Parathyroid adenoma (tissue), 2 donors: ENCODE data around the gene MPPED1.

Experiments used
- H2AFZ ChIP-seq: fragments of 300-600 bp; sonication (generic); one replicate; pipeline ENCODE4 v1.7.0; 2017; ENCODE audit warnings: antibody characterized with exemption, mild to moderate bottlenecking
- H3K27ac ChIP-seq: fragments of 300-600 bp; sonication (generic); one replicate; pipeline ENCODE4 v1.7.0; 2017
- H3K27me3 ChIP-seq: fragments of 300-600 bp; sonication (generic); one replicate; pipeline ENCODE4 v1.7.0; 2017; ENCODE audit warnings: low read length; ENCODE audit not compliant: control insufficient read depth, insufficient read depth
- H3K36me3 ChIP-seq: fragments of 300-600 bp; sonication (generic); one replicate; pipeline ENCODE4 v1.7.0; 2017; ENCODE audit warnings: low read length; ENCODE audit not compliant: control insufficient read depth, insufficient read depth
- H3K4me1 ChIP-seq: fragments of 300-600 bp; sonication (generic); one replicate; pipeline ENCODE4 v1.7.0; 2017; ENCODE audit warnings: control low read depth
- H3K4me2 ChIP-seq: fragments of 300-600 bp; sonication (generic); one replicate; pipeline ENCODE4 v1.7.0; 2017; ENCODE audit warnings: low read length
- H3K4me3 ChIP-seq: fragments of 300-600 bp; sonication (generic); one replicate; pipeline ENCODE4 v1.7.0; 2017; ENCODE audit warnings: low read depth, low read length
- H3K79me2 ChIP-seq: fragments of 300-600 bp; sonication (generic); one replicate; pipeline ENCODE4 v1.7.0; 2017; ENCODE audit warnings: control low read depth
- H3K9ac ChIP-seq: fragments of 300-600 bp; sonication (generic); one replicate; pipeline ENCODE4 v1.7.0; 2017; ENCODE audit warnings: mild to moderate bottlenecking
- H3K9me3 ChIP-seq: fragments of 300-600 bp; sonication (generic); one replicate; pipeline ENCODE4 v1.7.0; 2017; ENCODE audit warnings: low read length; ENCODE audit not compliant: control insufficient read depth
- TF ChIP-seq, protein P1 (sequence below): fragments of 300-600 bp; sonication (generic); IDR thresholded peaks from one replicate; pipeline ENCODE4 v1.7.0; 2017; ENCODE audit warnings: antibody characterized with exemption, mild to moderate bottlenecking
- donor health status: primary hyperparathyroidism.

The MPPED1 gene

DNA sequence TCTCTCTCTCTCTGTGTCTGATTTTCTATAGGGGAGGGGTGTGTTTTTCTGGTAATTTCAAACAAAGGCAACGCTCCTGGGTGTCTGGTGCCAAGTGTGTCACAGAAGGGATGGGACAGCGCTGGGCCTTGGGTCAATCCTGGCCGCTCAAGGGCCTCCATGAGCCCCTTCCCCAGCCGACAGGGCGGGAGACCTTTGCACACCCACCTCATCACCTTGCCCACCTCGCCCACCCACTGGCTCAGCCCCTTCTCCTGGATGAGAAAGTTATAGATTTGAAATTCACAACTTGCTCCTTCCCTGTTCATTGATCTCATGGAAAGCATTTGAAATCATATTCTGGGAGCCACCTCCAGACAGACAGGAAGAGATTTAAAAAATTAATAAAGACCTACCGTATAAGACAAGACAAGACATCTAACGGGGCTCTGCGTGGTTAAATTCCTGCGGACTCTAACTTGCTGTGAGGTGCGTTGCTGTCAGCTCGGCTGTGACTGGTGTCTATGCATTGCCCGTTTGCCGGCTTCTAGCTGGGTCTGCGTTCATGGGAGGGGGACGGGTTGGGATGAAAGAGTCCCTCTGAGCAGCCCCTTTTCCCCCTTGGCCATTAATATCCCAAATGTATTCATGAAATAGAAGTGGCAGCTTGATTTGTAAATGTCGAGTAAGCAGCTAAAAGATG lies 27.0 kb downstream of the MPPED1 start:
- Histone ChIP-seq H3K79me2 (no peaks in the 10 kb centered on the region), H3K27ac (no peak overlapping the region), H3K9ac (no peak overlapping the region), H3K9me3 (no peaks in the 10 kb centered on the region), H3K4me2 (no peak overlapping the region), H2AFZ (no peak overlapping the region), H3K36me3 (no peaks in the 10 kb centered on the region), H3K4me3 (no peak overlapping the region), H3K27me3 (no peaks in the 10 kb centered on the region), H3K4me1 (no peaks in the 10 kb centered on the region)
- TF ChIP-seq, protein P1, sequence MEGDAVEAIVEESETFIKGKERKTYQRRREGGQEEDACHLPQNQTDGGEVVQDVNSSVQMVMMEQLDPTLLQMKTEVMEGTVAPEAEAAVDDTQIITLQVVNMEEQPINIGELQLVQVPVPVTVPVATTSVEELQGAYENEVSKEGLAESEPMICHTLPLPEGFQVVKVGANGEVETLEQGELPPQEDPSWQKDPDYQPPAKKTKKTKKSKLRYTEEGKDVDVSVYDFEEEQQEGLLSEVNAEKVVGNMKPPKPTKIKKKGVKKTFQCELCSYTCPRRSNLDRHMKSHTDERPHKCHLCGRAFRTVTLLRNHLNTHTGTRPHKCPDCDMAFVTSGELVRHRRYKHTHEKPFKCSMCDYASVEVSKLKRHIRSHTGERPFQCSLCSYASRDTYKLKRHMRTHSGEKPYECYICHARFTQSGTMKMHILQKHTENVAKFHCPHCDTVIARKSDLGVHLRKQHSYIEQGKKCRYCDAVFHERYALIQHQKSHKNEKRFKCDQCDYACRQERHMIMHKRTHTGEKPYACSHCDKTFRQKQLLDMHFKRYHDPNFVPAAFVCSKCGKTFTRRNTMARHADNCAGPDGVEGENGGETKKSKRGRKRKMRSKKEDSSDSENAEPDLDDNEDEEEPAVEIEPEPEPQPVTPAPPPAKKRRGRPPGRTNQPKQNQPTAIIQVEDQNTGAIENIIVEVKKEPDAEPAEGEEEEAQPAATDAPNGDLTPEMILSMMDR, result no peak

DNA sequence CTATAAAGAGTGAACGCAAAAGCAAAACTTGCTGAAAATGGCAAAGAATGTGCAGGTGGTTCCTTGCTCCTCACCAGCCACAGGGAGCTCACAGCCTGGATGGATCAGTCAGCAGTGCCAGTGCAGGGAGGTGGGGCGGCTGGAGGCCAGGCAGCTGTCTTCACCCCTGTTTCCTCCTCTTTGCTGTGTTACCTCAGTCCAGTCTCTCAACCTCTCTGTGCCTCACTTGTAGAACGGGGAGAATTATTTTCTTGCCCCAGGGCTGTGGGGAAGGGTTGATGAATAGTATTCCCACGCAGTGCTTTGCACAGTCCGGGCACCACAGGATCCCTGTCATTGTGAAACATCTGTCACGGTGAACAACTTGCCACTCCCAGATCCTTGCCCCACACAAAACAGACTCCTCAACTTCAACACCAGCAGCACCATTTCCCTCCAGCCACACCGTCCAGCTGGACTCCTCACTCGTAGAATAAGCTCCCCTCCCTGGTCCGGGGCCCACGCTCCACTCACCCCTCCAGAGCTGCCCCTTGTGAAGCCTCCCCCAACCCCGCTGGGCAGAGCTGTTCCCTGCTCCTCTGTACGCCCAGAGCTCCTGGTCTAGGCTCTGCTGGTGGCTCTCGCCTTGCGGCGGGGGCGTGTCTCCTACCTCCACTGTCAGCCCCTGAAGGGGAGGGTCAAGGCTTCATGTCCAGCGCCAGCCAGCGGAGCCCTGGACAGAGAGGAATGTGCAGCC lies 27.7 kb downstream of the MPPED1 start:
- Histone ChIP-seq H3K79me2 (no peaks in the 10 kb centered on the region), H3K9me3 (no peaks in the 10 kb centered on the region), H3K27me3 (no peaks in the 10 kb centered on the region), H3K9ac (no peak overlapping the region), H3K4me2 (no peak overlapping the region), H3K4me3 (no peak overlapping the region), H3K4me1 (no peaks in the 10 kb centered on the region), H2AFZ (no peak overlapping the region), H3K27ac (no peak overlapping the region), H3K36me3 (no peaks in the 10 kb centered on the region)
- TF ChIP-seq, protein P1, result no peak

DNA sequence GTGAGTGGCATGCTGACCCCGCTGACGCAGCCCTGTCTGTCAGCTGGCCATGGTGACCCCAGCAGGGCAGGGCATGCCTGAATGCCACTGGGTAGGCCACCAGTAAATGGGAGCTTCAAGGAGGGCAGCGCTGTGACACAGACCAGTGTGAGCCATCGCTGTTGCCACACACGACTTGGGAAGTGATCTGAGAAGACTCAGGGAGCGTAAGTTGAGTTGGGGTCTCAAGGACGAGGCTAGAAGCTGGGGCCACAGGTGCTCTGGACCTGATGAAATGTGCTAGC lies 28.2 kb downstream of the MPPED1 start:
- H3K9ac ChIP-seq, result no peak overlapping the region
- no peaks in the 10 kb centered on the region for H3K27me3 ChIP-seq

DNA sequence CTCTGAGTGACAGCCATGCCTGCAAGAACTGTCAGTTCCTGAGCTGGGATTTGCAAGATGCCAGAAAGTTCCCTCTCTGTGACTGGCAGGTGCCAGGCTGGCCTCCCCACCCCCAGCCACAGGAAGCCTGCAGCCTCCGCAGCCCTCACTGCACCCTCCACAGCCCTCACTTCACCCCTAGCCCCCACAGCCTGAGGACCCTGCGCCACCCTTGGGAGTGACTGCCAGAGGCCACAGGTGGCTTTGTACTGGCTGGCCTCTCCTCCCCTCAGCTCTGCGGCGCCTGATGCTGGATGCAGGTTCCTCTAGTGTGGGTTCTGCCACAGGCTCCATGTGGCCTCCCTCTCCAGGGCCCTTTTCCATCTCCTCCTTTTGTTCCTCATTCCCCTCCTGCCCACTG lies 28.7 kb downstream of the MPPED1 start:
- Histone ChIP-seq H2AFZ (no peak overlapping the region), H3K27ac (no peak overlapping the region), H3K79me2 (no peaks in the 10 kb centered on the region), H3K4me3 (no peak overlapping the region), H3K9ac (no peak overlapping the region), H3K27me3 (no peaks in the 10 kb centered on the region), H3K4me1 (no peaks in the 10 kb centered on the region), H3K36me3 (no peaks in the 10 kb centered on the region), H3K4me2 (no peak overlapping the region), H3K9me3 (no peaks in the 10 kb centered on the region)
- TF ChIP-seq, protein P1, result no peak

More for the DNA sequence above, 28.2 kb downstream of the MPPED1 start:
- no peaks in the 10 kb centered on the region for H3K4me1 ChIP-seq
- no peak overlapping the region for H3K27ac ChIP-seq
- TF ChIP-seq, protein P1, result no peak
- H3K4me2 ChIP-seq, result no peak overlapping the region
- no peak overlapping the region for H2AFZ ChIP-seq
- H3K4me3 ChIP-seq, result no peak overlapping the region
- H3K79me2 ChIP-seq, result no peaks in the 10 kb centered on the region
- H3K9me3 ChIP-seq, result no peaks in the 10 kb centered on the region
- no peaks in the 10 kb centered on the region for H3K36me3 ChIP-seq

DNA sequence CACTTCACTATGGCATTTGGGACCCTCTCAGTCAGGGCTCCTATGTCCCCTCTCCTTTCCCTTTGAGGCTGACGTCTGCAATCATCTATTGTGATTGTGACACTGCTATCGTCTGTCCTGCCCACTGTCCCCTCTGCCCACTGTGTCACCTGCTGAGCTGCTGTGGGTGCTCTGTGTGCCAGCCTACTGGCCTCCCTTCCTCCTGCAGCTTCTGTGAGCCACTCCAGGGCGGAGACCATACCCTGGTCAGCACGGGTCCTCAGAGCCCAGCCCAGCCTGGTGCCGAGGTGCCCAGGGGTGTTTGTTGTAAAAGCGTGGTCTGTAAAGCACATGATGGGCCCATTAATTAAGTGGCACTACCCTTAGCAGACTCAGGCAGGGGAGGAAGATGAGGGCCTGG lies 29.4 kb downstream of the MPPED1 start:
- H3K4me3 ChIP-seq, result no peak overlapping the region
- H3K9me3 ChIP-seq, result no peaks in the 10 kb centered on the region
- TF ChIP-seq, protein P1, result no peak
- H3K27me3 ChIP-seq, result no peaks in the 10 kb centered on the region
- H3K36me3 ChIP-seq, result no peaks in the 10 kb centered on the region
- H3K4me2 ChIP-seq, result no peak overlapping the region
- H3K79me2 ChIP-seq, result no peaks in the 10 kb centered on the region
- H3K9ac ChIP-seq, result no peak overlapping the region
- H2AFZ ChIP-seq, result no peak overlapping the region
- H3K27ac ChIP-seq, result no peak overlapping the region
- H3K4me1 ChIP-seq, result no peaks in the 10 kb centered on the region
